Subcutaneous adipose tissue (tissue), 4 donors: ENCODE measurements around the gene KIF12. TPM values are rescaled to one million over a fixed set of nuclear protein-coding genes. Genes with fewer than 3 reads are reported as not detected.

Source experiments
- CTCF ChIP-seq: fragments of 450-650 bp; IDR thresholded peaks from one replicate; pipeline ENCODE4 v1.5.1; 2016; ENCODE audit warnings: low read depth, mild to moderate bottlenecking, control low read depth, antibody characterized with exemption, moderate library complexity
- total RNA-seq, 4 donors: library from RNA; depleted of rRNA; stranded (reverse); fragments of >200 nt; gene quantifications; one replicate each; pipeline ENCODE4 v1.1.0, GENCODE V29; 2016

KIF12 gene
- total RNA-seq, 4 donors from 2014 or later, result not detected

- TF ChIP-seq CTCF, result no peak
Measured at GRCh38 chr9:114107286-114108001, 8.4 kb upstream of the KIF12 start.

GRCh38 chr9:114105236-114105635, 6.1 kb upstream of the KIF12 start:
- no peak for TF ChIP-seq CTCF

- TF ChIP-seq CTCF, result no peak
Measured at GRCh38 chr9:114102484-114102883, 3.4 kb upstream of the KIF12 start.

DNA sequence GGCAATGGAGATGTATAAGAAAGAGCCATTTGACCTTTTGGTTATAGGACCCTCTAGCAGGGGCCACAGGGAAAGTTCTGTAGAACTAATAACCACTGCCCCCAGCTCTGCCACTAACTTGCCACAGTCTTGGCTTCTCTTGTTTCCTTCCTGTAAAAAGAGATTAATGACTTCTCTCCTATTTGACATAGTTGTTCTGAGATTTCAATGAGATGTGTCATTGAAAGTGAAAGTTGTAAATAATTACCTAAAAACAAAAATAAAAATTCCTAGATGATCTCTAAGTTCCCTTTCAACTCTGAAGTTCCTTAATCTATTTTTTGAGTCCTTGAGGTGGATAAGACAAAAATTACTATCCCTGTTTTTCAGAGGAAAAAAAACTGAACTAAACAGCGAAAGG, 1.4 kb upstream of the KIF12 start:
- TF ChIP-seq CTCF, result no peak

DNA sequence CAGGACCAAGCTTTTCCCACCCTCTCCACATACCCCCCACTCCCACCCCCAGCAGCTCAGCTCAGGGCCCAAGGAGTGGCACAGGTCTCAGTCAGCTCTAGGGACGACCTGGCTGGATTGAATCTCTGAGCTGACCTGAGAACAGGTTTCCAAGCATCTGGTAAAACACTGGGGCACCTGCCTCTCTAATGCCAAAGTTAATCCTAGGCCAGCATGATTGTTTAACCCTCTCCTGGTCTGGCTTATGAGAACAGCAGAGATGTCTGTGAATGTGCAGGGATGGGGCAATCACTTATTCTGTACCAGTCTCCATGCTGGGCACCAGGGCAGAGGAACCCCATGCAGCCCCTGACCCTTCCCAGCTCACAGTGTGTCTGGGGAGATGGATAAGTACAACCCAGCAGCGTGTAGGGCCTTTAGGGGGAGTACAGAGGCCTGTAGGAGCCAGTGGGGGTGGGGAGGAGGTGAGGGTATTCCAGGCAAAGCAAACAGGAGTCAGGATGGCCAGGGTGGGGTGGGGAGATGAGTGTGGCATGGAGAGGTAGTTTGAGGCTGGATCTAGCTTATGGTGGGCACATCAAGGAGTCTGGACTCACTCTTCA, 678 bp upstream of the KIF12 start:
- TF ChIP-seq CTCF, result no peak

DNA sequence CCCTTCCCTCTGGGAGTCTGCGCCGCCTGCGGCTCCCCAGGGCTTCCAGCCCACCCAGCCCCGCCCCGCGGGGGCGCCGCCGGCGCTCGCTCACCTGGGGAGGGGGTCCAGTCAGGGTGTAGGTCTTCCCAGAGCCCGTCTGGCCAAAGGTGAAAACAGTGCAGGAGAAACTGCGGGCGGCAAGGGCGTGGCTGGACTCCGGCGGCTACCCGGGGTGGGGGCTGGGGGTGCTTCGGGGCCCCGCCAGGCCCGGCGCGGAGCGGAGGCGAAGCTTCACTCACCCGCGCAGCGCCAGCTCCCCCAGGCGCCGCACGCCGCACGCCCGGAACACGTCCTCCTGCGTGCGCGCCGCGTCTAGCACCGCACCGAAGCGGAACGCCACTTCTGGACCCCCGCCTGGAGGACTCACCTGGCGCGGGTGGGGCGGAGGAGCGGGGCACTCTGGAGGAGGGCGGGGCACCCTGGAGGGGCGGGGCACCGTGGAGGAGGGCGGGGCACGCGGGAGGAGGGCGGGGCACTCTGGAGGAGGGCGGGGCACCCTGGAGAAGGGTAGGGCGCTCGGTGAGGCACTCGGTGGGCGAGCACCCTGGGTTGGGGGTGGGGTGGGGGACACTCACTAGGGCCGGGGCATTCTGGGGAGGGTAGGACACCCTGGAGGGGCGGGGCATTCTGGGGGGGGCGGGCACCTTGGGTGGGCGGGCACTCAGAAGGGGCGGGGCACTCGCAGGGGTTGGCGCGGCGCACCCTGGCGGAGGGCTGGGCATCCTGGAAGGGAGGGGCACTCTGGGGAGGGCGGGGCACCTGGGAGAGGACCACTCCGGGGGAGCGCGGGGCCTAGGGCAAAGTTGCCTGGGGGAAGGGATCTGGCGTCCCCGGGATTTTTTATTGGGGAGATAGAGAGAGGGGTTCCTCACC, 814 bp downstream of the KIF12 start:
- TF ChIP-seq CTCF, result no peak

GRCh38 chr9:114097613-114098020, 1.5 kb downstream of the KIF12 start:
- no peak for TF ChIP-seq CTCF
